LNCaP clone FGC (cell line): Measurements from ENCODE around the gene NEDD4L.
"Not testable (repeated sequence)": the region's sequence is repeated elsewhere in the genome, so short reads cannot be mapped to it uniquely, and the experiment has no call there.

ENCODE experiments used
- DNase-seq: peaks from one replicate; pipeline ENCODE4 v3.0.0-alpha.2; 2011; ENCODE audit warnings: low read depth
- H3K4me3 ChIP-seq: 2 replicates; pipeline ENCODE4 v1.5.1; 2011; ENCODE audit warnings: mild to moderate bottlenecking, low read depth, low read length, control low read depth
- TF ChIP-seq, protein P1 (sequence below): IDR thresholded peaks from 2 replicates; pipeline ENCODE4 v1.5.1; 2012; ENCODE audit warnings: mild to moderate bottlenecking; ENCODE audit not compliant: control insufficient read depth, insufficient read depth; ENCODE audit errors: extremely low read depth

Gene NEDD4L

GRCh38 chr18:58046093-58046793 is 2.2 kb downstream of the NEDD4L start:
- peak; percentile 73 for DNase-seq
- TF ChIP-seq, protein P1, sequence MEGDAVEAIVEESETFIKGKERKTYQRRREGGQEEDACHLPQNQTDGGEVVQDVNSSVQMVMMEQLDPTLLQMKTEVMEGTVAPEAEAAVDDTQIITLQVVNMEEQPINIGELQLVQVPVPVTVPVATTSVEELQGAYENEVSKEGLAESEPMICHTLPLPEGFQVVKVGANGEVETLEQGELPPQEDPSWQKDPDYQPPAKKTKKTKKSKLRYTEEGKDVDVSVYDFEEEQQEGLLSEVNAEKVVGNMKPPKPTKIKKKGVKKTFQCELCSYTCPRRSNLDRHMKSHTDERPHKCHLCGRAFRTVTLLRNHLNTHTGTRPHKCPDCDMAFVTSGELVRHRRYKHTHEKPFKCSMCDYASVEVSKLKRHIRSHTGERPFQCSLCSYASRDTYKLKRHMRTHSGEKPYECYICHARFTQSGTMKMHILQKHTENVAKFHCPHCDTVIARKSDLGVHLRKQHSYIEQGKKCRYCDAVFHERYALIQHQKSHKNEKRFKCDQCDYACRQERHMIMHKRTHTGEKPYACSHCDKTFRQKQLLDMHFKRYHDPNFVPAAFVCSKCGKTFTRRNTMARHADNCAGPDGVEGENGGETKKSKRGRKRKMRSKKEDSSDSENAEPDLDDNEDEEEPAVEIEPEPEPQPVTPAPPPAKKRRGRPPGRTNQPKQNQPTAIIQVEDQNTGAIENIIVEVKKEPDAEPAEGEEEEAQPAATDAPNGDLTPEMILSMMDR, result peak; percentile 22; the same call in 1 of the 2 replicates

GRCh38 chr18:58046794-58047555 is 2.9 kb downstream of the NEDD4L start:
- DNase-seq, result no peak
- H3K4me3 ChIP-seq, result peak overlapping the region; percentile 83
- TF ChIP-seq, protein P1, result peak; percentile 35

More at GRCh38 chr18:58046093-58046793, 2.2 kb downstream of the NEDD4L start:
- peak overlapping the region; percentile 83 for H3K4me3 ChIP-seq

DNA sequence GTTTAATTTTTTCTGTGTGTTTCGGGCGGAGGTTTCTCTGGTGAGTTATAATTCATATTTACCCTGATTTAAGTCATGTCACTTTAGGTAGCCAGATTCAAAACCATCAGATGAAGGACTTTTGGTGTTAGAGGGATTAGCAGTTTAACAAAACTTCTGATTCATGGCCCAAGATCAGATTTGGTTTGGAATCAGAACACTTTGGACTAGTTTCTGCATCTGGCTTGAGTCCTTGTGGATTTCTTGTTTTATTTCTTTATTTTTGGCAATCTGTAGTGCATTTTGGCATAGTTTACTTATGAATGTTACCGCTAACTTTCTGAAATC is 3.5 kb downstream of the NEDD4L start:
- no peak for DNase-seq
- H3K4me3 ChIP-seq, result peak overlapping the region; percentile 83
- TF ChIP-seq, protein P1, result no peak

- no peak for DNase-seq
- TF ChIP-seq, protein P1, result no peak
- no peak overlapping the region for H3K4me3 ChIP-seq
Observed at GRCh38 chr18:58048081-58048642, 4.1 kb downstream of the NEDD4L start.

DNA sequence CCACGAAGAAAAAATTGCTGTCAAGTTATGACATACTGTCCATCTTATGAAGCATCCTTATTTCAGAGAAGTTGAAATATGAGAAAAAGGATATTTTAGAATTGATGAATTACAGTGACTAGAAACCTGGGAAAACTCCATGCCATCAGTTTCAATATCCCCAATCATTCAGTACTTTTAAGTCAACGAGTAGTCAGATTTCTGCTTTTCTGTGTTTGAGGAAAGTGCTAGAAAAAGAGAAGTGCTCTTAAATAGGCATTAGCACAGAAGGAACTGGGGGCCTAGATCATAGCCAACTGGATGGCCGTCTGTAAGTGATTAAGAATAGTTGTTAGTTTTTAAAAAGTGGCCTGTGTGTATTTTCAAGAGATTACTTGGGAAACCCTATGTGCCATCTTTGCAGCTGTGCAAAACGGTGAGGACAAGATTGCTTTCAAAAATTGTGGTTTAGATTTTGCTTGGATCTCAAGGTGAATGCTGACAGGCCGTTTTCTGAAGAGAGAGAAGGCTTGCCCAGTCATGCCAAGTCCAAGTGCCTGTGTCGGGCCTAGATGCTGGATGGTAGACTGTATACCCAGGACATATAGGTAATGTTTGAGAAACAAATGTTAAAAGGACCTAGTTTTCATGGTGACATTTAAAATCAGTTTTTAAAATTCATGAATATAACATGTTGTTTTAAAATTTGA is 5.1 kb downstream of the NEDD4L start:
- no peak overlapping the region for H3K4me3 ChIP-seq
- no peak for DNase-seq
- TF ChIP-seq, protein P1, result no peak

GRCh38 chr18:58050963-58051362 is 6.9 kb downstream of the NEDD4L start:
- not testable (repeated sequence) for H3K4me3 ChIP-seq, DNase-seq
